Activated naive CD4-positive, alpha-beta T cell treated with anti-CD3 and anti-CD28 coated beads for 36 hours (primary cell): Measurements from ENCODE around the gene AKR7A2. TPM values are rescaled to one million over a fixed set of nuclear protein-coding genes. Genes with fewer than 3 reads are reported as not detected.
A peak's percentile ranks its signal among the peaks of the same experiment; 100 is the strongest.

Source experiments
- CTCF ChIA-PET: fragments of 350-600 bp; sonication (Branson Sonifier 250); formaldehyde crosslinking; loops from one replicate; lab custom pipeline; 2021; ENCODE audit warnings: antibody characterized with exemption; lab: Charles Lee
- DNase-seq: peaks from one replicate; pipeline ENCODE4 v3.0.0-alpha.2; 2020
- H3K27ac Mint-ChIP-seq: one replicate; pipeline ENCODE4 v1.8.0; 2021; ENCODE audit warnings: mild to moderate bottlenecking, mixed read lengths
- H3K27me3 Mint-ChIP-seq: one replicate; pipeline ENCODE4 v1.8.0; 2021; ENCODE audit warnings: low read depth, mixed read lengths
- H3K36me3 Mint-ChIP-seq: one replicate; pipeline ENCODE4 v1.8.0; 2021; ENCODE audit warnings: low read depth, mixed read lengths
- H3K4me1 Mint-ChIP-seq: one replicate; pipeline ENCODE4 v1.8.0; 2021; ENCODE audit warnings: low read depth, mixed read lengths
- H3K4me3 Mint-ChIP-seq: one replicate; pipeline ENCODE4 v1.8.0; 2021; ENCODE audit warnings: mild to moderate bottlenecking, moderate library complexity, mixed read lengths
- H3K9me3 Mint-ChIP-seq: one replicate; pipeline ENCODE4 v1.8.0; 2021; ENCODE audit warnings: mixed read lengths
- intact Hi-C: fragments of 100-400 bp; cut with micrococcal nuclease; formaldehyde crosslinking; loops from one replicate; pipeline ENCODE4 v1.15.1; 2023
- total RNA-seq, 2 experiments: library from RNA; stranded (reverse); gene quantifications; one replicate each; pipeline ENCODE4 v1.2.3, GENCODE V29; 2021

Gene AKR7A2
- total RNA-seq, 2 experiments from 2014 or later = 36.6 to 38.8 TPM

- Mint-ChIP-seq H3K4me3 (no peak overlapping the region), H3K36me3 (peaks cover 8% of the 10 kb centered on the region), H3K4me1 (peaks cover 2% of the 10 kb centered on the region), H3K27ac (peak overlapping the region; percentile 46), H3K27me3 (no peaks in the 10 kb centered on the region), H3K9me3 (no peaks in the 10 kb centered on the region)
- no peak for DNase-seq
- intact Hi-C loops = loop anchor here (5.0 kb wide), 2 partner anchors 50 to 90 kb away; partner anchors contain the start of genes EMC1 and MRTO4
- CTCF ChIA-PET = interaction anchor here (0.6 to 1.8 kb wide), 8 partner anchors 22 to 320 kb away, joined by 3 to 6 read pairs (median 3); partner anchors contain the start of genes EMC1 and MRTO4
Observed at GRCh38 chr1:19342062-19342750, 30.3 kb upstream of the AKR7A2 start.

GRCh38 chr1:19341201-19342061 is 29.5 kb upstream of the AKR7A2 start:
- peak; percentile 86 for DNase-seq
- H3K4me3 Mint-ChIP-seq = no peak overlapping the region
- CTCF ChIA-PET = interaction anchor here (0.5 to 1.8 kb wide), 8 partner anchors 21 to 320 kb away, joined by 3 to 6 read pairs (median 3); partner anchors contain the start of genes EMC1 and MRTO4
- peaks cover 8% of the 10 kb centered on the region for H3K36me3 Mint-ChIP-seq
- intact Hi-C loops = loop anchor here (1.0 to 5.0 kb wide), 3 partner anchors 51 to 241 kb away; partner anchors contain the start of genes EMC1 and MRTO4
- no peak overlapping the region for H3K27ac Mint-ChIP-seq
- H3K27me3 Mint-ChIP-seq = no peaks in the 10 kb centered on the region
- no peaks in the 10 kb centered on the region for H3K9me3 Mint-ChIP-seq
- peaks cover 10% of the 10 kb centered on the region for H3K4me1 Mint-ChIP-seq

GRCh38 chr1:19340387-19340937 is 28.5 kb upstream of the AKR7A2 start:
- DNase-seq = no peak
- CTCF ChIA-PET = interaction anchor here (1.8 kb wide), 1 partner anchor 306 kb away, joined by 4 read pairs; no protein-coding TSS in a partner anchor
- Mint-ChIP-seq H3K36me3 (peaks cover 8% of the 10 kb centered on the region), H3K9me3 (no peaks in the 10 kb centered on the region), H3K4me1 (peaks cover 13% of the 10 kb centered on the region), H3K27me3 (no peaks in the 10 kb centered on the region), H3K27ac (no peak overlapping the region), H3K4me3 (no peak overlapping the region)
- intact Hi-C loops = loop anchor here (5.0 kb wide), 2 partner anchors 52 to 88 kb away; partner anchors contain the start of genes EMC1 and MRTO4

- intact Hi-C loops = no loop called here
Observed at GRCh38 chr1:19339214-19339861, 27.4 kb upstream of the AKR7A2 start.

GRCh38 chr1:19338323-19338762 is 26.4 kb upstream of the AKR7A2 start:
- H3K4me1 Mint-ChIP-seq = peaks cover 13% of the 10 kb centered on the region
- no peak overlapping the region for H3K4me3 Mint-ChIP-seq
- H3K9me3 Mint-ChIP-seq = no peaks in the 10 kb centered on the region
- H3K27ac Mint-ChIP-seq = no peak overlapping the region
- peaks cover 6% of the 10 kb centered on the region for H3K36me3 Mint-ChIP-seq
- CTCF ChIA-PET = no interaction called here
- no peak for DNase-seq
- intact Hi-C loops = no loop called here
- no peaks in the 10 kb centered on the region for H3K27me3 Mint-ChIP-seq

More at GRCh38 chr1:19339214-19339861, 27.4 kb upstream of the AKR7A2 start:
- Mint-ChIP-seq H3K27ac (no peak overlapping the region), H3K4me3 (no peak overlapping the region), H3K27me3 (no peaks in the 10 kb centered on the region), H3K36me3 (peaks cover 8% of the 10 kb centered on the region), H3K4me1 (peaks cover 13% of the 10 kb centered on the region), H3K9me3 (no peaks in the 10 kb centered on the region)
- CTCF ChIA-PET = no interaction called here
- no peak for DNase-seq

- no peaks in the 10 kb centered on the region for H3K9me3 Mint-ChIP-seq
Observed at GRCh38 chr1:19337289-19337688, 25.3 kb upstream of the AKR7A2 start.

GRCh38 chr1:19336543-19336942 is 24.6 kb upstream of the AKR7A2 start:
- intact Hi-C loops = no loop called here
- DNase-seq = peak; percentile 26

More at GRCh38 chr1:19337289-19337688, 25.3 kb upstream of the AKR7A2 start:
- peak overlapping the region; percentile 65 for H3K27ac Mint-ChIP-seq
- peaks cover 13% of the 10 kb centered on the region for H3K4me1 Mint-ChIP-seq
- no peaks in the 10 kb centered on the region for H3K27me3 Mint-ChIP-seq
- DNase-seq = no peak
- peaks cover 6% of the 10 kb centered on the region for H3K36me3 Mint-ChIP-seq
- CTCF ChIA-PET = interaction anchor here (0.5 kb wide), 1 partner anchor 1898 kb away, joined by 4 read pairs; the partner anchor contains the start of gene RCC2
- intact Hi-C loops = no loop called here
- no peak overlapping the region for H3K4me3 Mint-ChIP-seq

GRCh38 chr1:19333587-19334354 is 21.8 kb upstream of the AKR7A2 start:
- intact Hi-C loops = no loop called here

More at GRCh38 chr1:19336543-19336942, 24.6 kb upstream of the AKR7A2 start:
- Mint-ChIP-seq H3K4me1 (peaks cover 13% of the 10 kb centered on the region), H3K27me3 (no peaks in the 10 kb centered on the region), H3K4me3 (no peak overlapping the region), H3K9me3 (no peaks in the 10 kb centered on the region), H3K27ac (peak overlapping the region; percentile 63), H3K36me3 (peaks cover 6% of the 10 kb centered on the region)
- CTCF ChIA-PET = interaction anchor here (0.5 kb wide), 2 partner anchors 15 to 1897 kb away, joined by 3 to 4 read pairs; partner anchors contain the start of gene RCC2

GRCh38 chr1:19332832-19333231 is 20.9 kb upstream of the AKR7A2 start:
- Mint-ChIP-seq H3K9me3 (no peaks in the 10 kb centered on the region), H3K4me3 (no peak overlapping the region), H3K27ac (no peak overlapping the region), H3K4me1 (peaks cover 13% of the 10 kb centered on the region), H3K36me3 (no peaks in the 10 kb centered on the region), H3K27me3 (no peaks in the 10 kb centered on the region)
- intact Hi-C loops = no loop called here
- CTCF ChIA-PET = no interaction called here
- DNase-seq = no peak

More at GRCh38 chr1:19333587-19334354, 21.8 kb upstream of the AKR7A2 start:
- Mint-ChIP-seq H3K36me3 (no peaks in the 10 kb centered on the region), H3K27ac (no peak overlapping the region), H3K9me3 (no peaks in the 10 kb centered on the region), H3K27me3 (no peaks in the 10 kb centered on the region), H3K4me3 (no peak overlapping the region), H3K4me1 (peaks cover 13% of the 10 kb centered on the region)
- no peak for DNase-seq
- CTCF ChIA-PET = no interaction called here

GRCh38 chr1:19331262-19331878 is 19.4 kb upstream of the AKR7A2 start:
- Mint-ChIP-seq H3K4me3 (no peak overlapping the region), H3K36me3 (no peaks in the 10 kb centered on the region), H3K27ac (no peak overlapping the region), H3K27me3 (no peaks in the 10 kb centered on the region), H3K4me1 (peaks cover 3% of the 10 kb centered on the region), H3K9me3 (no peaks in the 10 kb centered on the region)
- intact Hi-C loops = no loop called here
- CTCF ChIA-PET = interaction anchor here (1.1 to 1.4 kb wide), 2 partner anchors 13 to 320 kb away, joined by 3 to 4 read pairs; no protein-coding TSS in a partner anchor
- no peak for DNase-seq
